Measurements from ENCODE around the gene SNRNP70.

The SNRNP70 gene

DNA sequence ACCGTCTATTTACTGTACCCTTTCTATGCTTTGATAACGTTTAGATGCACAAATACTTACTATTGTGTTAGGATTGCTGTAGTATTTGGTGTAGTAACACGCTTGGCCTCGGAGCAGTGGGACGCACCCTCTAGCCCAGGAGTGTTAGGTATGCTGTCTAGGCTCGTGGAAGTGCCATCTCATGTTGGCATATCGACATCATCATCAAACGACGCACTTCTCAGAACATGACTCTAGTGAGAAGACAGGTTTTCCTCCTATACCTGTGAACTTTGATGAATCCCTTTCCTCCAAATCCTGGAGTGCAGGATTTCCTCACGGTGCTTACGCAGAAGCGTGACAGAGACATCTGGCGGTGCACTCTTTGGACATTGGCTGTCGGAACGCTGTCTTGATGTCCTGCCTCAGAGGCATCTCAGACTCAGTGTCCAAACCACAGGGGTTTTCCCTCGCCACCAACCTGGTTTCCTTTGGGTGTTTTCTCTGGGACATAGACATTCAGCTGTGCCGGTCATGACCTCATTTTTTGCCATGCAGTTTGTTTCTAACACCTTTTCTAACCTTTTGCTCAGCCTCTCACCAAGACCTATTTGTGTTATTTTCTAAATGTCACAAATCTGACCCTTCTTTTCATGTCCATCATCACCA is 6.3 kb downstream of the SNRNP70 start:
- no peak overlapping the region for H3K27ac ChIP-seq
- H3K36me3 ChIP-seq = peaks cover 77% of the 10 kb centered on the region
- peaks cover 3 to 6% of the 10 kb centered on the region in 2 experiments for H3K4me1 ChIP-seq (ENCODE audit: control insufficient read depth in 1 of 2, insufficient read depth in 1 of 2, low read depth in 1 of 2, low read length in 1 of 2)
- H3K9me3 ChIP-seq = no peaks in the 10 kb centered on the region
- no peak overlapping the region for H3K4me3 ChIP-seq (ENCODE audit: low read depth in 1 of 2, low read length in 1 of 2)
- no peak for TF ChIP-seq CTCF (IDR thresholded peaks at IDR 0.05)
- no peaks in the 10 kb centered on the region for H3K27me3 ChIP-seq

- Histone ChIP-seq H3K4me3 (ENCODE audit: low read depth in 1 of 2, low read length in 1 of 2) (no peak overlapping the region), H3K27me3 (no peaks in the 10 kb centered on the region), H3K9me3 (no peaks in the 10 kb centered on the region), H3K36me3 (peaks cover 86% of the 10 kb centered on the region), H3K27ac (no peak overlapping the region), H3K4me1 (ENCODE audit: control insufficient read depth in 1 of 2, insufficient read depth in 1 of 2, low read depth in 1 of 2, low read length in 1 of 2) (no peaks in the 10 kb centered on the region)
- TF ChIP-seq CTCF (IDR thresholded peaks at IDR 0.05) = no peak
Observed at GRCh38 chr19:49092686-49093085, 7.4 kb downstream of the SNRNP70 start.

- H3K4me3 ChIP-seq (ENCODE audit: low read depth in 1 of 2, low read length in 1 of 2) = no peak overlapping the region
- no peaks in the 10 kb centered on the region for H3K4me1 ChIP-seq (ENCODE audit: control insufficient read depth in 1 of 2, insufficient read depth in 1 of 2, low read depth in 1 of 2, low read length in 1 of 2)
- no peak for TF ChIP-seq CTCF (IDR thresholded peaks at IDR 0.05)
- peaks cover 89% of the 10 kb centered on the region for H3K36me3 ChIP-seq
- H3K27me3 ChIP-seq = no peaks in the 10 kb centered on the region
- H3K9me3 ChIP-seq = no peaks in the 10 kb centered on the region
- no peak overlapping the region for H3K27ac ChIP-seq
Observed at GRCh38 chr19:49094505-49095482, 9.5 kb downstream of the SNRNP70 start.

- Histone ChIP-seq H3K9me3 (no peaks in the 10 kb centered on the region), H3K27me3 (no peaks in the 10 kb centered on the region), H3K27ac (no peak overlapping the region), H3K4me3 (ENCODE audit: low read depth in 1 of 2, low read length in 1 of 2) (no peak overlapping the region), H3K4me1 (ENCODE audit: control insufficient read depth in 1 of 2, insufficient read depth in 1 of 2, low read depth in 1 of 2, low read length in 1 of 2) (no peaks in the 10 kb centered on the region), H3K36me3 (peaks cover 90% of the 10 kb centered on the region)
- peak; percentile 97 for TF ChIP-seq CTCF (IDR thresholded peaks at IDR 0.05)
Observed at GRCh38 chr19:49097453-49098288, 12.4 kb downstream of the SNRNP70 start.

GRCh38 chr19:49098795-49099194 is 13.5 kb downstream of the SNRNP70 start:
- Histone ChIP-seq H3K36me3 (peaks cover 93% of the 10 kb centered on the region), H3K9me3 (no peaks in the 10 kb centered on the region), H3K27ac (no peak overlapping the region), H3K4me1 (ENCODE audit: control insufficient read depth in 1 of 2, insufficient read depth in 1 of 2, low read depth in 1 of 2, low read length in 1 of 2) (no peaks in the 10 kb centered on the region), H3K27me3 (no peaks in the 10 kb centered on the region), H3K4me3 (ENCODE audit: low read depth in 1 of 2, low read length in 1 of 2) (no peak overlapping the region)
- no peak for TF ChIP-seq CTCF (IDR thresholded peaks at IDR 0.05)
